ENCODE measurements around the gene GTF3C4.

The GTF3C4 gene

GRCh38 chr9:132648685-132649084, 21.6 kb upstream of the GTF3C4 start:
- DNase-seq = no peak

- DNase-seq = no peak
Measured at GRCh38 chr9:132651259-132651658, 19.0 kb upstream of the GTF3C4 start.

- no peak for DNase-seq
Measured at GRCh38 chr9:132656299-132656698, 14.0 kb upstream of the GTF3C4 start.

GRCh38 chr9:132662152-132662945, 7.9 kb upstream of the GTF3C4 start:
- peak; percentile 6 to 15 for DNase-seq

DNA sequence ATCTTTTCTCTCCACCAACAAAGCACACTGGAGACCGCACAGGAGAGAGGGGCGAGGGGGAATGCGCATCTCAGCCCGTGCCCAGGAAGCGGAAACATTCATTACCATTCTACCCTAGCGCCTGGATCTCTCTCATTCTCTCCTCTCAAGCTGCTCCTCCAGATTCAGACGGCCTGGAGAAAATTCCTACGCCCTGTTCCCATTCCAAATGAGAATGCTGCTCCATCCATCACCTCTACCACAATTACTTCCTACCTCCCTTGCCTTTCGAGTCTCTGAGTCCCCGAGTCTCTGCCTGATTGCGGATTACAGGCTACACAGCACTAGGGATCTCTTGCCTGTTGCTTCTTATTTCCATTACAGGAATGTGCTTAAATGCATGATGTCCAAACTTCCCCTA, 7.1 kb upstream of the GTF3C4 start:
- no peak for DNase-seq

DNA sequence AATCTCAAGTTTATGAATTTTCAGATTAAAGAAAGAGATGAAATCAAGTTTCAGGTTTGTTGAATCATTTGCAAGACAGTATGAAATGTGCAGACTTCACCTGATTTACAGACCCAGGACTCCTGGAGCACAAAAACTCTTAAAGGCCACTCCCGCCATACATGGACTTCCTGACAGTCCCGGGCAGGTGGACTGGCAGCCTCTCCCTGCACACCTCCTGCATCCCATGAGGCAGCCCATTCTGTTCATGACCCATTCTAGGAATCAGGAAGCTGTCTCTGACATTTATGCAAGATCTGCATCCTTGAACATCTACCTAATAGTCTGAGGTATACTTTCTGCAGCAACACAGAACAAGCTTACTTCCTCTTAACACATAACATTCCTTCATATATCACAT, 6.4 kb upstream of the GTF3C4 start:
- no peak for DNase-seq

- DNase-seq = no peak
Measured at GRCh38 chr9:132669319-132669697, 956 bp upstream of the GTF3C4 start.

DNA sequence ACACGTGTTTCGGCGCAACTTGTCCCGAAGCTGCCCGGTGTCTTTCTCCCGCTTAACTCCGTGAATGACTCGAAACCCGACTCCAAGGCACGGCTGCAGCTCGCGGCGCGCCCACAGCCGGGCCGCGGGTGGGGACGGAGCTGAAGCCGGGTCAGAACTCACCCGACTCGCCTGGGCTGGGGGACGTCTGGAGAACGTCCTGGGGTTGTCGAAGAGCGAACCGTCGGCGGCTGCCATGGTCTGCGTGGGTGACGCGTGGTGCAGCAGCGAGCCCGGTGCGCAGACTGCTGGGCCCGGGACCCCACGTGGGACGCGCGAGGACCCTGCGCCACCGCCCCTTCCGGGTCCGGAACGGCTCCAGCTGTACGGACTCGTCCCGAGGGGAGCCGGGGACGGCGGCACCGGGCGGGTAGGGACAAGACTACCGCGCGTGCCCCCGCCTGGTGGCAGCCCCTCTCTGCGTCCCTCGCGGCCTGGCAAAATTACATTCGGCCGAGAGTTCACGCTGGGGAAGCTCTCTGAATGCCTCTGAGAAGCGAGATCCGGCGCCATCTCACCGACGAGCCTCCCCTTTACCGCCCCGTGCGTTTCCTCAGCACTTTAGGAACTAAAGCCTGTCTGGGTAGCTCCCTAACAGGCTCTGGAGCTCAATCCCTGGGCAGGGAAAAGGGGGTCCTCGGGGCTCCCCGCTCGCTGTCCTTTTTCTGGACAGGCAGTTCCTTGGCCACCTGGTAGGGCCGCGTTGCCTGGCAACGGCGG, 387 bp upstream of the GTF3C4 start, which contains the start of gene DDX31:
DDX31 (minus strand) TSS at position 286 of the 759 bp plus-strand sequence; CDS start at position 237, 49 bp downstream.
- peak; percentile 25 to 75 for DNase-seq

DNA sequence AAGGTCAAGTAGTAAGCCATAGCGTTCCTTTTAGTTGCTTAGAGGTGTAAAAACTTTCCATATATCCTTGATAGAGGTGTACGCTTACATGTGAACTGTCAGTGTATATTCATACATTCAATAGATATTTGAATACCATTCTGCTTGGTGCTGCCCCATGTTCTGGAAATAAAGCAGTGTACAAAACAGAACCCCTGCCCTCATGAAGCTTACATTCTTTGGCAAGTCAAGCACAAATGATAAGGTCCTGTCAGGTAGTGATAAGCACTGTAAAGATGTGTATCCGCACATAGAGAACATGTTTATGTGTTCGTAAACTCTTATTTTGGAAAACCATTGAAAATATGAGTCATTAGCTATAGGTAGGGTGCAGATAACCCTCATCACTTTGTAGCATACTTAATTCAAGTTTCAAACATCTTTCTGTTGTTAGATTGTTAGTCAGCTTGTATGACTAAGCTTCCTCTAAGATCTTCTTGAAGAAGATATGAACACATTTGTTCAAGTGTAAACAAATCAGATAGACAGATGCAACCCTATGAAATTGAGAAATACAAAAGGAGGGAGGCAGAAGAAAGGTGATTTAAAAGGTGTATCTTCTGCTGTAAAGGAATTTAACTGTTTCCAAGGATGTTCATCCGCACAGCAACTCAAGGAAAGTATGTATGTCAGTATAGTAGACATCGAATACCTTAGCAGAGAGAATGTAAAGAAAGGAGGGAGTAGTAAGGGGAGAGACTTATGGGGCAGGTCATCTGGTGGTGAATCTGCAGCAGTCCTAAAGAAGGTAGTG, 1.6 kb downstream of the GTF3C4 start:
- DNase-seq = no peak

DNA sequence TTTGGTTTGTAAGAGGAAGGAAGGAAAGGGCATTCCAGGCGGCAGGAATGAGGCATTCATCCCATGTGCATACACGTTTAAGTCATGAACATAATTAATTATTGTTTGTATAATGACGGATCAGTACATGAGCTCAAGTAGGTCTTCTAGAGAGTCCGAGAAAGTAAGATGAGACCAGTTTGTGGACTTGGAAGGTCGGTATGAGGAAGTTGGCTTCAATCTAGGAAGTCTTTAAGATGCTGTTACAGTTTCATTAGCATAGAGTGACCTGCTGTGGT, 2.1 kb downstream of the GTF3C4 start:
- DNase-seq = no peak

DNA sequence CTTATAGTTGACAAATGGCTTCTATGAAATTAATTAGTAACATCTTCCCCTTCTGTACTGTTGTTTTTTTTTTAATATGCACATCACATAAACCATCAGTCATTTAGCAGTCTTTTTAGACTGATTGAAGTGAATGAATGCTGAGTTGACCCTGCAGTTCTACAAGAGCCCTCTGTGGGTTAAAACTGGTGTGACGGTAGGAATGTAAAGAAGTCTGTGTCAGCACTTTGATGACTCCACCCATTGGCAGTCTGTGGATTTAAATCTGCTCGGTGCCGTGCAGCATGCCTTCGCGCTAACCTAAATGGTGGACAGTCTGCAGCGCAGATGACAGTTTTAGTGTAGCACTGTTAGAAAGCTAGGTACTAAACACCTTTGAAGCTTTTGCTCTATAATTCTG, 3.1 kb downstream of the GTF3C4 start:
- DNase-seq = peak in 1 of 2 experiments; percentile 8

GRCh38 chr9:132674485-132674884, 4.2 kb downstream of the GTF3C4 start:
- no peak for DNase-seq

GRCh38 chr9:132677976-132678375, 7.7 kb downstream of the GTF3C4 start:
- no peak for DNase-seq

DNA sequence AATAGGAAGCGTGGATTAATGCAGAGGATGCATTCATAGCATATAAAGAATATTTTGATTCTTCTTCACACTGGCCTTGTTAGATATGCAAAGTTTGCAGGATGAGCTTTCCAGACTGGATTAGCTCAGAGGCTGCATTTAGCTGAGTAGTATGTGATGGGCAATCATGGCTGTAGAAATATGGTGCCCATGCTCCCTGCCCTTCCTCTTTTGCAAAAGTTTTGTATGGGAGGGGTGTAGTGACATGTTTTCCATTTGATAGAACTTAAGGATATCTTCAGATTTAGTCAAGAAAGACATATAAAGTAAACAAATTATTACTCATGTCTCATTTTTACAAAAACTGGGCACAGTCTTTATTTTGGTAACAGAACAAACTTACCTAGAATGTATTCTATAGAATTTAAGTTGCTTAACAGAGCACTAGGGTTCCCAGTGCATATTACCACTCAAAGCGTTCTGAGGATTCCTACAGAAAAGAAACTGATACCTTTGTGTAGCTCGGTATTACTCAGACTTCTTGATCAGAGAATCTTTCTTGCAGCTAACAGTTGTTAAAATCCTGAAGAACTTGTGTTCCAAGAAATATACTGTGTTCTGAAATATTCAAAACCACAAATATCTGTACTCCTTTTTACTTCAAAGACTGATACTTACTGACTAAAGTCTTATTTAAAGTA, 9.8 kb downstream of the GTF3C4 start:
- DNase-seq = no peak

DNA sequence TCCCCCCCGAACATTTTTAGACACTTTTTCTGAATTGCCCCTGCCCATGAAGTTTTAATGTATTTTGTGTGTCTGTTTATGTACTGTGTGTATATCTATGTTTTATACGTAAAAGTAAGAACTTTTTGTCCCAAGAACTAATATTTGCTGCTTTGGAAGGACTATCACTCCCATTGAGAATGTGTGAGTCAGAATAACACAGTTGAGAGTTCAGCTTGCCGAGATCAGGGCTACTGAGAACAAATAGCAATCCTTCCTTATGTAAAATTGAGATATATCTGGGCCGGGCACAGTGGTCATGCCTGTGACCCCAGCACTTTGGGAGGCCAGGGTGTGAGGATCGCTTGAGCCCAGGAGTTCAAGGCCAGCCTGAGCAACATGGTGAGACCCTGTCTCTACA, 11.3 kb downstream of the GTF3C4 start:
- DNase-seq = no peak

DNA sequence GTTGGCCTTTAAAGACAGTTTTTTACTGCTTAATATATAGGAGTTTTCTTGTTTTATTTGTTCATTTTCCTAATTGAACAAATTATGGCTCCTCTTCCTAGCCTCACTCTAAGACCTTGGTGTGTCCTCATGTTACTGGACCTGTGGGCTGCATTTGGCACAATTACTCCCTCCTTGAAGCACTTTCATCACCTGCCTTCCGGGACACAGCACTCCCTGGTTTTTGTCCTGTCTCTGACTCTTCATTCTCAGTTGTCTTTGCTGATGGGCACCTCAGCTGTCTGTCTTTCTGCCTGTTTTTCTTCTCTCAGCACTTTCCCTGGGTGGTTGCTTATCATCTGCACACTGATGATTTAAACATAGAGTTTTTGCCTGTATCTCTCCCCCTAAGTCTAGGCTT, 13.6 kb downstream of the GTF3C4 start:
- no peak for DNase-seq

GRCh38 chr9:132690696-132691095, 20.4 kb downstream of the GTF3C4 start:
- no peak for DNase-seq

DNA sequence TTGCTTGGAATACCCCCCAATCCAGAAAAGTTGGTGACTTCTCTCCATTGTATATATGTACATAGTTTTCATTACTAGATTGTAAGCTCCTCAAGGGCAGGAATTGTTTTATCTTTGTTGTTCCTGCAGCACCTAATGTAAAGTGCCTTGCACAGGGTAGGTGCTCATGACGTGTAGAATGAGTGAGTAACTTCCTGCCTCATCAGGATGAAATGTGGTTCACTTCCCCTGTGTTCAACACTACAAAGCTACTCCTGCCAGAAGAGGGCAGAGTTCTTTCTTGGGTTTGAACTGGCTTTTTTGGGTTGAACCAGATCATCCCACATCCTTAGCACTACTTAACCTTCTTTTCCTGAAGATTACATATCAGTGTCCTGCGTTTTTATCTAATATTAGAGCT, 23.9 kb downstream of the GTF3C4 start:
- DNase-seq = no peak

DNA sequence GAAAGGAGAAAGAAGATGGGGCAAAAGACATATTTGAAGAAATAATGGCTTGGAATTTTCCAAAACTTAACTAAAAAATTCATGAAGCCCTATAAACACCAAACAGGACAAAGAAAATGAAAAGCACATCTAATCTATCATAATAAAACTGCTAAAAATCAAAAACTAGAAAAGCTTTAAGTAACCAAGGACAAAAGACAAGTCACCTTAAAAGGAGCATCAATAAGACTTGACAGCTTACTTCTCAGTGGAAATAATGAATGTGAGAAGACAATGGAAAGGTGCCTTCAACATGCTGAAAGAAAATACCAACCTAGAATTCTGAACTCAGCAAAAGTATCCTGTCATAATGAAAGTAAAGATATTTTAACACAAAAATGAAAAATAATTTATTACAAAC, 27.0 kb downstream of the GTF3C4 start:
- no peak for DNase-seq

DNA sequence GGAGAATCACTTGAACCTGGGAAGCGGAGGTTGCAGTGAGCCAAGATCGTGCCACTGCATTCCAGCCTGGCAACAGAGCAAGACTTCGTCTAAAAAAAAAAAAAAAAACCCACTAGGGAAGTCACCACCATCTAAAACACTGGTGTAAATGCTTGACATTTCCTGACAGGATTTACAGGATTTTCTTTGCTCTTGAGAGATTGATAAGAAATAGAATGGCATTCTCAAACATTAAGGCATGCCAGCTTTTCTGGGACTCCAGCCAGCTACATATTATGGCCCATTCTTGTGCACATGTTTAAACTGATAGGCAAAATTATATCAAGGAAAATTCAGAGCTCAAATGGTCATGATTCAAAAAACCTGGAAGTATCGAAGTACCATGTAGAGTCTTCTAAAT, 28.7 kb downstream of the GTF3C4 start:
- DNase-seq = peak in 1 of 2 experiments; percentile 6

GRCh38 chr9:132699956-132700355, 29.7 kb downstream of the GTF3C4 start:
- peak; percentile 4 to 38 for DNase-seq

DNA sequence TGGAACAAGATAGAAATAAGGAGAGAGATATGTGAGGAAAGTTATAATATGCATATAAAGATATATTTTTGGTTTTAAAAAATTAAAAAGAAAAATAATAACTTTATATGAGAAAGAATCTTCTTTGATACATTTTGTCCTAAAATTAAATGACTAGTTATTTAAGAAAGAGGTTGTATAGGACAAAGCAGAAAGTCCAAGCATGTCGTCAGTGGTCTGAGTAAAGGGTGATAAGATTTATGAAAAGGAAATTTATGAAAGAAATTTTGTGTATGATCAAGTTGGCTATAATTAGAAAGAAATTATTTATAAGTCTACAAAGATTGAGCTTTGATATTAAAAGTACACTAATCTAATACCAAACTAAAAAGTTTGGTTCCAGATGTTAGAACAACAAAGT, 32.0 kb downstream of the GTF3C4 start:
- DNase-seq = no peak

DNA sequence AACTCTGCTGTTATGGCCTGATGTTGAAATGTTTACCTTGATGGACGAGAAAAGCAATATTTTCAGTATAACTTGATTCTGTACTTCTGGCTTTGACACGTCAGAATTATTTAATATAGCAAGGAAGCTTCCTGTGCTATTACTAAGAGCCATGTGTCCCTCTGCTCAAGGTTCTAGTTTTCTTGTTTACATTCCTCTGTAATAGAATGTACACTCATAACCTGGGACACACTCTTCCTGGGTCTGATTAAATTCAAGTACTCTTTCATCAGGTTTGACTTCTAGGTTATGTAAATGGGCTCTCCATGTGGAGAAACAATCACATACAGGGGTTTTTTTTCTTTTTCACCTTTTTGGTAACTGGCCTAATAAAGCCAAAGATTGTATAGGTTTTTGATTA, 33.1 kb downstream of the GTF3C4 start:
- no peak for DNase-seq

All from NCI-H446 (cell line).